Ishikawa (cell line): ENCODE data around the gene PLEKHJ1.

Experiments used
- CEBPB ChIP-seq: IDR thresholded peaks from 2 replicates; pipeline ENCODE4 v1.6.1; 2012
- CREB1 ChIP-seq: IDR thresholded peaks from 2 replicates; pipeline ENCODE4 v1.6.1; 2012; ENCODE audit warnings: low read depth
- EGR1 ChIP-seq: IDR thresholded peaks from 2 replicates; pipeline ENCODE4 v1.6.1; 2012
- EP300 ChIP-seq: IDR thresholded peaks from 2 replicates; pipeline ENCODE4 v1.6.1; 2012; ENCODE audit warnings: borderline replicate concordance
- NFIC ChIP-seq: IDR thresholded peaks from 2 replicates; pipeline ENCODE4 v1.6.1; 2012
- RAD21 ChIP-seq: IDR thresholded peaks from 2 replicates; pipeline ENCODE4 v1.6.1; 2012; ENCODE audit warnings: low read depth
- REST ChIP-seq: IDR thresholded peaks from 2 replicates; pipeline ENCODE4 v1.6.1; 2012; ENCODE audit warnings: low read depth, mild to moderate bottlenecking
- TAF1 ChIP-seq: IDR thresholded peaks from 2 replicates; pipeline ENCODE4 v1.6.1; 2012; ENCODE audit warnings: low read depth, mild to moderate bottlenecking
- TCF12 ChIP-seq: IDR thresholded peaks from 2 replicates; pipeline ENCODE4 v1.6.1; 2012; ENCODE audit warnings: low read depth
- USF1 ChIP-seq: IDR thresholded peaks from 2 replicates; pipeline ENCODE4 v1.6.1; 2012

- TF ChIP-seq CEBPB = no peak
- no peak for TF ChIP-seq EP300
- no peak for TF ChIP-seq RAD21
- TF ChIP-seq TAF1 = no peak
- no peak for TF ChIP-seq EGR1
- no peak for TF ChIP-seq CREB1
- TF ChIP-seq NFIC = no peak
- no peak for TF ChIP-seq REST
- TF ChIP-seq TCF12 = no peak
- no peak for TF ChIP-seq USF1
Measured at GRCh38 chr19:2208975-2209374, 27.2 kb downstream of the PLEKHJ1 start.
